Measurements from ENCODE around the gene KRT36.
A peak's percentile ranks its signal among the peaks of the same experiment; 100 is the strongest.

Gene KRT36

DNA sequence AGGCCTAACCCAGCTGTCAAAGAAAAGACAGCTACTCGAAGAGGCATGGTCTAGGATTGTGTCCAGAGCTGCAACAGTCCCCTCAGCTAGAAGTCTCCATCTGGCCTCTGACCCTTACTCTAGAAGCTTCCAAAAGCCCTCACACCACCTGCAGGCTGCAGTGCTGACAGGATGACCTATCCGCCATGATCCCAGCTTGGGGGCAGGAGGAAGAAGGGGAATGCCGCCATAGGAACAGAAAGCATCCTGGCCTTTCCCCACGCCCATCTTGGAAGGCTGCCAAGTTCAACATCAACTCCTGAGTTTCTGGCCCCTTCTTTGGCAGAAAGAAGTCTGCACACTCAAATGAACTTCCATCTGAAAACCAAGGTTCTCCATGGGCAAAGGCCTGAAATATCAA lies 3.1 kb upstream of the KRT36 start:
- no peak overlapping the region for H3K4me3 ChIP-seq (ENCODE audit: low read depth, low read length)
- TF ChIP-seq, protein P1, sequence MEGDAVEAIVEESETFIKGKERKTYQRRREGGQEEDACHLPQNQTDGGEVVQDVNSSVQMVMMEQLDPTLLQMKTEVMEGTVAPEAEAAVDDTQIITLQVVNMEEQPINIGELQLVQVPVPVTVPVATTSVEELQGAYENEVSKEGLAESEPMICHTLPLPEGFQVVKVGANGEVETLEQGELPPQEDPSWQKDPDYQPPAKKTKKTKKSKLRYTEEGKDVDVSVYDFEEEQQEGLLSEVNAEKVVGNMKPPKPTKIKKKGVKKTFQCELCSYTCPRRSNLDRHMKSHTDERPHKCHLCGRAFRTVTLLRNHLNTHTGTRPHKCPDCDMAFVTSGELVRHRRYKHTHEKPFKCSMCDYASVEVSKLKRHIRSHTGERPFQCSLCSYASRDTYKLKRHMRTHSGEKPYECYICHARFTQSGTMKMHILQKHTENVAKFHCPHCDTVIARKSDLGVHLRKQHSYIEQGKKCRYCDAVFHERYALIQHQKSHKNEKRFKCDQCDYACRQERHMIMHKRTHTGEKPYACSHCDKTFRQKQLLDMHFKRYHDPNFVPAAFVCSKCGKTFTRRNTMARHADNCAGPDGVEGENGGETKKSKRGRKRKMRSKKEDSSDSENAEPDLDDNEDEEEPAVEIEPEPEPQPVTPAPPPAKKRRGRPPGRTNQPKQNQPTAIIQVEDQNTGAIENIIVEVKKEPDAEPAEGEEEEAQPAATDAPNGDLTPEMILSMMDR (conservative IDR thresholded peaks at IDR 0.05; ENCODE audit: low read depth, low read length), result no peak
- peak; percentile 85 for DNase-seq (ENCODE audit: low read depth)

DNA sequence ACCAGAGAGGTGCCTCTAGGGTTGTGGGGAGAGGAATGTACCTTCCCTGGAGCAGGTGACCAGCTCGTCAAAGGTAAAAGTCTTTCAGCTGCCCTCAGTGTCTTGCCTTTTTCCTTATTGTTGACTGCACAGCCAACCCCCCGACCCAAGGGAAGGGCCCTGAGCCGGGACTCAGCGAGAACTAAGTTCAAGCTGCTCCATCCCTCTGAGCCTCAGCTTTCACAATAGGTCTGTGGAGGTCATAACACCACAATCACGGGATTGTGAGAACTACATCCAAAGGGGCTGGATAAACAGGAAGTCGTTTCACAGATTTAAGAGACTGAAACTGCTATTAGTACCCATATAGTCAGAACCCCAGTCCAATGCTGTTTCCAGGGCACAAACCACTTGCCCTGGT lies 2.6 kb upstream of the KRT36 start:
- TF ChIP-seq, protein P1 (conservative IDR thresholded peaks at IDR 0.05; ENCODE audit: low read depth, low read length), result no peak
- H3K4me3 ChIP-seq (ENCODE audit: low read depth, low read length), result no peak overlapping the region
- DNase-seq (ENCODE audit: low read depth), result peak; percentile 86

DNA sequence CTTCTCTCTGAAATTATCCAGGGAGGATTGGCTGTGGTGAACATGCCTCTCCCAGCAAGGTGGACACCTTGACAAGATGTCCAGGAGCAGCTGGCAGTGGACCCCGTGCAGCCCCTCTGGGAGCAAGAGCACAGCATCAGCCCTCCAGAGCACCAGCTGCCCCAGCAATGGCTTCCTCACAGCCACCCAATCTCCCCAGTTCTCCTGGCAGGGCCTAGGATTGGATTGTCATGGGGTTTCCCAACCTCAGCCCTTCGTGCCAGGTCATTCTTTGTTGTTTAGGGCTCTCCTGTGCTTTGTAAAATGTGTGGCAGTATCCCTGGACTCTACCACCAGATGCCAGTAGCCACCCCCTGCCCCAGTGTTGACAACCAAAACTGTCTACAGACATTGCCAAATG lies 1.8 kb upstream of the KRT36 start:
- no peak overlapping the region for H3K4me3 ChIP-seq (ENCODE audit: low read depth, low read length)
- no peak for DNase-seq (ENCODE audit: low read depth)
- TF ChIP-seq, protein P1 (conservative IDR thresholded peaks at IDR 0.05; ENCODE audit: low read depth, low read length), result no peak

DNA sequence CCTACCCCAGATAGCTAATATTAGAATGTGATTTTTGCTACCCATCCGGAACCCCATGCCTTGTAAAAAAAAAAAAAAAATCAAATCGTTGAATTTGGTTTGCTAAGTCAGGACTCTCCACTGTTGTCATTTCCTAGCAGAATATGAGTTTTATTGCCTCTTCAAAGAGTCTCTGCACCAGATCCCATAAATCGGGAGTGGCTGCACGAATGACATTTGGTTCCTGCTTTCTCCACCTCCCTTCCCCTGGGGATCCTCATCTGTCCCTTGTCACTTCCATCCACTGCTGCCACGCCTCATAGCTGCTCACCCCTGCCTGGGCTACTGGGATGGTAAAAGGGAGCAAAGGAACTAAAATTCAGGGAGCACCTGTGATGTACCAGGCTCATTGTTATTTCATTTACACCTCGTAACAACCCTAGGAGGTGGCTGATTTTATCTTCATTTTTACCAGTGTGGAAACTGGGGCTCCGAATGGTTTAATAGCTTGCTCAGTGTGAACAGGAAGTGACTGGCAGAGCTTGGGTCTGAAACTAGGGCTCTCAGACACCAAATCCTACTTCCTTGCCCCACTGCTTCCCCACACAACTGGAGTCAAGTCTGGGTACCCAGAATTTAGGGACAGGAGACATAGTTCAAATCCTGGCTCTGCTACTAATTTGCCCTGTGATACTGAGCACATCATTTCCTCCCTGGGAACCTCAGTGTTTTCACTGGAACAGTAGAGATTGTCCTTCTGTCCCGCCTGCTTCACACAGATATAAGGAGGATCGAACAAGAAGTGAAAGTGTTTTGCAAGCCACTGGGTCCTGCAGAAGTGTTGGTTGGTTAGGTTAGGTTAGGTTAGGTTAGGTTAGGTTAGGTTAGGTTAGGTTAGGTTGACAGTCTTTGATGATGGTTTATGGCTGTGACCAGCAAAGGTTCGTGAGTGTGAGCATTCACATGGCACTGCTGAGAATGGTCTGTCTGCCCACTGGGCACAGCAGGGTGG lies 585 bp upstream of the KRT36 start:
- no peak overlapping the region for H3K4me3 ChIP-seq (ENCODE audit: low read depth, low read length)
- TF ChIP-seq, protein P1 (conservative IDR thresholded peaks at IDR 0.05; ENCODE audit: low read depth, low read length), result no peak
- no peak for DNase-seq (ENCODE audit: low read depth)

DNA sequence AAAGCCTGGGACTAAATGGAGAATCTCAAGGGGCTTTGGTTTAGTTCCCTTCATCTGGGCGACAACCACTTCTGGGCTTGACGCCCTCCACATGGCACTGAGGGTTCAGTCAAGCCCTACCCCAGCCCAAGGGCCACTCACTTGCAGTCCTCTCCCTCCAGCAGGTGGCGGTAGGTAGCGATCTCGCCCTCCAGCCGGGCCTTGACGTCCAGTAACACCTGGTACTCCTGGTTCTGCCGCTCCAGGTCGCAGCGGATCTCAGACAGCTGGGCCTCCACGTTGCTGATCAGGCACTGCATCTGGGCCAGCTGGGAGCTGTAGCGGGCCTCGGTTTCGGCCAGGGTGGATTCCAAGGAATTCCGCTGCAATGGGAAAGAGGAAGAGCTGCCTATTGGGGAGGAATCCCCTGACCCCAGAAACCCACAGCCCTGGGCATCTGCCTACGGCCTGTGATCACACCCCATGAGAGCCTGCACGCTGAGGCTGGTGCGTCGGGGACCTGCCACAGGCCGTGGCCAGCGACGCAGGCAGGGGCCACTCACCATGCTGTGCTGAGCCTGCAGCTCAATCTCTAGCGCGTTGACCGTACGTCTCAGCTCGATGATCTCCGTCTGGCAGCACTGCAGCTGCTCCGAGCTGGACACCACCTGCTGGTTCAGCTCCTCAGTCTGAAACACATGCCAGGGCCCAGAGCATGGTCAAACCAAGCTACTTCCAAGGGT lies 2.7 kb downstream of the KRT36 start:
- DNase-seq (ENCODE audit: low read depth), result no peak
- H3K4me3 ChIP-seq (ENCODE audit: low read depth, low read length), result no peak overlapping the region
- TF ChIP-seq, protein P1 (conservative IDR thresholded peaks at IDR 0.05; ENCODE audit: low read depth, low read length), result peak; percentile 48

DNA sequence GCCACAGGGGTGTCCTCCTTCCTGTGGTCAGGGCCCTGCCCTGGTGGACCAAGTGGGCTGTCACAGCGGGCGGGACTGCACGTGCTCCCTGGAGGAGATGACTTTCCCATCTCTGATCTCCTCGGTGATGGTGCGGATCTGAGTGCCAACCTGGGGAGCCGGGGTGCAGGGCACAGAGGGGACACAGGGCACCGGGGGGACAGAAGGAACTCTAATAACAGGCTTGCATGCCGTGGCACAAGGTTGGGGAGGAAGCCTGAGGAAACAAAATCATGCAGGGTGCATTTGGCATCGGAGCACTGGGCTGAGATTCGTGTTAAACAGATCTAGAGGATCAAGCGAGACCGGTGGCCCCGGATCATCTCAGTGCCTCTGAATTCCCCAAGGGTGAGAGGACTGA lies 3.4 kb downstream of the KRT36 start:
- TF ChIP-seq, protein P1 (conservative IDR thresholded peaks at IDR 0.05; ENCODE audit: low read depth, low read length), result no peak
- no peak for DNase-seq (ENCODE audit: low read depth)
- no peak overlapping the region for H3K4me3 ChIP-seq (ENCODE audit: low read depth, low read length)
